Pancreas (tissue), 10 donors: Measurements from ENCODE around the gene LRP1B. TPM values are rescaled to one million over a fixed set of nuclear protein-coding genes. Genes with fewer than 3 reads are reported as not detected.

ENCODE experiments used
- ATAC-seq, 4 donors: fragments of 200-7000 bp; cut with Tn5 transposase; one replicate each; pipeline versions ENCODE4 v1.8.0 to v1.9.1; 2020; ENCODE audit warnings: mild to moderate bottlenecking in 4 of 4, moderate library complexity in 4 of 4
- DNase-seq, 6 donors: peaks; one replicate each; pipeline ENCODE4 v3.0.0-alpha.2; 2020
- FAIRE-seq: peaks from 2 replicates; lab custom pipeline; 2012; peaks lifted over from hg19 to GRCh38; lab: Jason Lieb, UNC
- H3K27ac ChIP-seq, 4 donors: fragments of 200-600 bp; sonication (generic); 1 replicate in 3 of 4; 2 replicates in 1 of 4; pipeline versions ENCODE4 v1.5.0 to v1.8.0; 2020
- H3K27me3 ChIP-seq, 4 donors: fragments of 200-600 bp; one replicate each; pipeline ENCODE4 v1.8.0; 2021
- H3K36me3 ChIP-seq, 3 donors: fragments of 200-600 bp; sonication (generic) in 1 of 3; one replicate each; pipeline versions ENCODE4 v1.5.0 to v1.8.0; 2020 to 2021
- H3K4me1 ChIP-seq, 3 donors: fragments of 200-600 bp; one replicate each; pipeline ENCODE4 v1.8.0; 2021
- H3K4me3 ChIP-seq, 4 donors: fragments of 200-600 bp; sonication (generic) in 2 of 4; one replicate each; pipeline versions ENCODE4 v1.5.0 to v1.8.0; 2020 to 2021
- H3K9me3 ChIP-seq, 4 donors: fragments of 200-600 bp; one replicate each; pipeline ENCODE4 v1.8.0; 2021
- WGBS, 2 donors: extraction: QIAGEN DNeasy Blood & Tissue Kit; methylation state at CpG; one replicate each; pipeline ENCODE4 v1.1.7; 2013; 5-methylcytosine and 5-hydroxymethylcytosine counted together
- intact Hi-C, 3 donors: fragments of 100-400 bp; cut with DNase I; formaldehyde crosslinking; loops; one replicate each; pipeline versions ENCODE4 v1.11.1 to v1.14.2; 2022
- polyA plus RNA-seq, 2 donors: library from polyadenylated mRNA; stranded (reverse); fragments of 200-250 nt; gene quantifications; one replicate each; pipeline ENCODE4 v1.2.3, GENCODE V29; 2013
- total RNA-seq, 6 donors: library from RNA; stranded (reverse); fragmentation: NEBNext Ultra II Directional in 4 of 6; extraction: Animal tissue kit (Norgen Biotek cat#: 25700) in 4 of 6; gene quantifications; one replicate each; pipeline versions ENCODE4 v1.2.1 to v1.2.4, GENCODE V29; 2021 to 2023
- TF ChIP-seq, protein P1 (sequence below), 4 donors: fragments of 200-600 bp; sonication (generic) in 3 of 4; IDR thresholded peaks; one replicate each; pipeline versions ENCODE4 v1.5.0 to v1.8.0; 2021; ENCODE audit warnings: antibody characterized with exemption in 4 of 4
- donor health status: healthy with polysubstance abuse.
- donor health status: DM: no; HTN: no; CAD: no; lungs with moderate emphysema.
- donor health status: DM: no; HTN: no; CAD: no.
- donor health status: control.
- donor health status: control.
- donor health status: Bipolar disorder and iron deficiency.
- donor health status: DM: yes; HTN: yes; CAD: no.
- donor health status: DM: no; HTN: no; CAD: no.
- donor health status: DM: no; HTN: no; CAD: no.
- donor health status: DM: yes; HTN: yes; CAD: no.

The LRP1B gene
- total and polyA plus RNA-seq, 8 donors = 0.06 to 0.55 (median 0.25) TPM

GRCh38 chr2:141703501-141703900 lies 427.3 kb downstream of the LRP1B start:
- Histone ChIP-seq H3K27me3 (no peaks in the 10 kb centered on the region), H3K36me3 (no peaks in the 10 kb centered on the region), H3K4me1 (no peaks in the 10 kb centered on the region), H3K27ac (no peak overlapping the region), H3K4me3 (no peak overlapping the region), H3K9me3 (no peaks in the 10 kb centered on the region)
- intact Hi-C loops = no loop called here
- no peak for FAIRE-seq
- DNase-seq = no peak
- no peak for ATAC-seq
- TF ChIP-seq, protein P1, sequence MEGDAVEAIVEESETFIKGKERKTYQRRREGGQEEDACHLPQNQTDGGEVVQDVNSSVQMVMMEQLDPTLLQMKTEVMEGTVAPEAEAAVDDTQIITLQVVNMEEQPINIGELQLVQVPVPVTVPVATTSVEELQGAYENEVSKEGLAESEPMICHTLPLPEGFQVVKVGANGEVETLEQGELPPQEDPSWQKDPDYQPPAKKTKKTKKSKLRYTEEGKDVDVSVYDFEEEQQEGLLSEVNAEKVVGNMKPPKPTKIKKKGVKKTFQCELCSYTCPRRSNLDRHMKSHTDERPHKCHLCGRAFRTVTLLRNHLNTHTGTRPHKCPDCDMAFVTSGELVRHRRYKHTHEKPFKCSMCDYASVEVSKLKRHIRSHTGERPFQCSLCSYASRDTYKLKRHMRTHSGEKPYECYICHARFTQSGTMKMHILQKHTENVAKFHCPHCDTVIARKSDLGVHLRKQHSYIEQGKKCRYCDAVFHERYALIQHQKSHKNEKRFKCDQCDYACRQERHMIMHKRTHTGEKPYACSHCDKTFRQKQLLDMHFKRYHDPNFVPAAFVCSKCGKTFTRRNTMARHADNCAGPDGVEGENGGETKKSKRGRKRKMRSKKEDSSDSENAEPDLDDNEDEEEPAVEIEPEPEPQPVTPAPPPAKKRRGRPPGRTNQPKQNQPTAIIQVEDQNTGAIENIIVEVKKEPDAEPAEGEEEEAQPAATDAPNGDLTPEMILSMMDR (IDR thresholded peaks at IDR 0.05) = no peak
- WGBS, 2 donors = 40 to 45% methylated on average over 3 of the region's 3 CpGs

DNA sequence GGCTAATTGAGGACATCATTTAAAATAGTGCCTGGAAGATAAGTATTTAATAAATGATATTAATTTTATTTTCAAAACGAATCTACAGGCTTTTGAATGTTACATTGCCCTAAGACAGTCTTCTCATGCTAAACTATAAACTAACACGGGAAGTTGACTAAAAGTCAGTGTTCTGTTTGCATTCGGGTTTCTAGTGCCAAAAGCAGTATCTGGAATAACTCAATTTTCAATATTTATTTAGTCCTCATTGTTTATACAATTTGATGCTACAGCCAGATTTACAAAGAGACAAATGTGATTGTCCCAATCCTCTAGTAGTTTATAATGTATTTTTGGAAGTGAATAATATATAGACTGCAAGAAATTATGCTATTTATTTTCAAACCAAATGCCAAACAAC lies 429.2 kb downstream of the LRP1B start:
- TF ChIP-seq, protein P1 (IDR thresholded peaks at IDR 0.05) = no peak
- Histone ChIP-seq H3K9me3 (no peaks in the 10 kb centered on the region), H3K36me3 (no peaks in the 10 kb centered on the region), H3K4me1 (no peaks in the 10 kb centered on the region), H3K27me3 (no peaks in the 10 kb centered on the region), H3K4me3 (no peak overlapping the region), H3K27ac (no peak overlapping the region)
- no peak for DNase-seq
- WGBS, 2 donors = 27 to 36% methylated on average over 3 of the region's 3 CpGs
- intact Hi-C loops = no loop called here
- ATAC-seq = no peak
- FAIRE-seq = no peak

- Histone ChIP-seq H3K27me3 (no peaks in the 10 kb centered on the region), H3K36me3 (no peaks in the 10 kb centered on the region), H3K4me3 (no peak overlapping the region), H3K4me1 (no peaks in the 10 kb centered on the region), H3K27ac (no peak overlapping the region), H3K9me3 (no peaks in the 10 kb centered on the region)
- FAIRE-seq (no peak), DNase-seq (no peak), ATAC-seq (no peak)
- 85 to 91% methylated on average over 4 of the region's 4 CpGs for WGBS, 2 donors
- TF ChIP-seq, protein P1 (IDR thresholded peaks at IDR 0.05) = no peak
- intact Hi-C loops = no loop called here
Measured at GRCh38 chr2:141699573-141699972, 431.2 kb downstream of the LRP1B start.

GRCh38 chr2:141698500-141698899 lies 432.3 kb downstream of the LRP1B start:
- Histone ChIP-seq H3K4me1 (no peaks in the 10 kb centered on the region), H3K27me3 (no peaks in the 10 kb centered on the region), H3K9me3 (no peaks in the 10 kb centered on the region), H3K36me3 (no peaks in the 10 kb centered on the region), H3K4me3 (no peak overlapping the region), H3K27ac (no peak overlapping the region)
- DNase-seq = no peak
- TF ChIP-seq, protein P1 (IDR thresholded peaks at IDR 0.05) = no peak
- no peak for FAIRE-seq
- ATAC-seq = no peak
- 79 to 82% methylated on average over 2 of the region's 2 CpGs for WGBS, 2 donors
- intact Hi-C loops = no loop called here

DNA sequence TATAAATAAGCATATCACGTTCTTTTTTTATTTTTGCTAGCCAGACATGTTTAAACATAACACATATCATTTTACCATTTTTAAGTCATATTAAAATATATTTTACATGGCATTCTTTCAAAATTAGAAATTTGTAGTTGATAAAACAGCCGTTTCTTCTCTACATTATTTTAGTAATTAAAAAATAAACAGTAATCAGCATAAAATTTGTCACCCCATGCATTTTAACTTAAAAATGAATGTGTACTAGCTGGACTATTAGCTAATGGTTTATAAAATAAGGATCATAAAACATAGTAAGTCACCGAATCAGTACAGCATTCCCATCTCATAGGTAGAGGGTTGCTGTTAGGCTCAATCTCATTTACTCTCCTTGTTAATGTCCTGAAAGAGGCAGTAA lies 433.8 kb downstream of the LRP1B start:
- Histone ChIP-seq H3K4me3 (no peak overlapping the region), H3K9me3 (no peaks in the 10 kb centered on the region), H3K27me3 (no peaks in the 10 kb centered on the region), H3K27ac (no peak overlapping the region), H3K4me1 (no peaks in the 10 kb centered on the region), H3K36me3 (no peaks in the 10 kb centered on the region)
- TF ChIP-seq, protein P1 (IDR thresholded peaks at IDR 0.05) = no peak
- no peak for ATAC-seq
- intact Hi-C loops = no loop called here
- no peak for DNase-seq
- 71 to 88% methylated on average over 3 of the region's 3 CpGs for WGBS, 2 donors
- no peak for FAIRE-seq
